ENCODE data around the gene DMD. TPM values are rescaled to one million over a fixed set of nuclear protein-coding genes. Genes with fewer than 3 reads are reported as not detected.

DMD gene
- total RNA-seq, 5 donors from 2014 or later (not counting 1 experiment from before 2014, with no cell fraction given): 0.73 to 1.6 (median 0.88) TPM; not detected in 1

- POLR2A ChIA-PET: no interaction called here
- no peaks in the 10 kb centered on the region for H3K9me3 ChIP-seq
- Mint-ChIP-seq H3K27me3 (peaks cover 0 to 3% of the 10 kb centered on the region in 2 donors), H3K9me3 (peaks cover 0 to 5% (median 0%) of the 10 kb centered on the region in 3 donors), H3K36me3 (no peaks in the 10 kb centered on the region), H3K27ac (no peak overlapping the region), H3K4me3 (no peak overlapping the region), H3K4me1 (no peaks in the 10 kb centered on the region)
- DNase-seq (no peak), ATAC-seq (replicated peaks in 1 of 4) (no peak)
- CTCF ChIA-PET: no interaction called here
- no peak overlapping the region for H3K27ac ChIP-seq (ENCODE audit: low read length)
- no peaks in the 10 kb centered on the region for H3K4me1 ChIP-seq (ENCODE audit: control insufficient read depth in 1 of 2, extremely low read depth in 1 of 2, insufficient read depth in 2 of 2, low read length in 2 of 2)
- H3K4me3 ChIP-seq (ENCODE audit: control insufficient read depth in 1 of 2, extremely low read depth in 1 of 2, low read length in 1 of 2): no peak overlapping the region
- H3K27me3 ChIP-seq (replicated peaks in 1 of 2; ENCODE audit: control insufficient read depth in 2 of 2, extremely low read depth in 1 of 2, insufficient read depth in 2 of 2, low read length in 1 of 2): no peaks in the 10 kb centered on the region
- no peaks in the 10 kb centered on the region for H3K36me3 ChIP-seq (ENCODE audit: control insufficient read depth in 2 of 2, extremely low read depth in 1 of 2, insufficient read depth in 1 of 2, low read length in 1 of 2)
These were observed 1341.1 kb downstream of the DMD start for GRCh38 chrX:31870267-31870666.

GRCh38 chrX:31860686-31861085, 1350.7 kb downstream of the DMD start:
- no peak overlapping the region for H3K27ac Mint-ChIP-seq
- Histone ChIP-seq H3K9me3 (no peaks in the 10 kb centered on the region), H3K4me1 (ENCODE audit: control insufficient read depth in 1 of 2, extremely low read depth in 1 of 2, insufficient read depth in 2 of 2, low read length in 2 of 2) (no peaks in the 10 kb centered on the region), H3K27me3 (replicated peaks in 1 of 2; ENCODE audit: control insufficient read depth in 2 of 2, extremely low read depth in 1 of 2, insufficient read depth in 2 of 2, low read length in 1 of 2) (no peaks in the 10 kb centered on the region), H3K36me3 (ENCODE audit: control insufficient read depth in 2 of 2, extremely low read depth in 1 of 2, insufficient read depth in 1 of 2, low read length in 1 of 2) (no peaks in the 10 kb centered on the region), H3K27ac (ENCODE audit: low read length) (no peak overlapping the region), H3K4me3 (ENCODE audit: control insufficient read depth in 1 of 2, extremely low read depth in 1 of 2, low read length in 1 of 2) (no peak overlapping the region)
- ATAC-seq (replicated peaks in 1 of 4) (no peak), DNase-seq (no peak)
- H3K9me3 Mint-ChIP-seq: peaks cover 0 to 4% (median 3%) of the 10 kb centered on the region in 3 donors
- no peak overlapping the region for H3K4me3 Mint-ChIP-seq
- H3K27me3 Mint-ChIP-seq: no peaks in the 10 kb centered on the region
- CTCF ChIA-PET: no interaction called here
- no peaks in the 10 kb centered on the region for H3K36me3 Mint-ChIP-seq
- POLR2A ChIA-PET: no interaction called here
- H3K4me1 Mint-ChIP-seq: no peaks in the 10 kb centered on the region

- no peaks in the 10 kb centered on the region for H3K4me1 ChIP-seq (ENCODE audit: control insufficient read depth in 1 of 2, extremely low read depth in 1 of 2, insufficient read depth in 2 of 2, low read length in 2 of 2)
- no peak overlapping the region for H3K4me3 ChIP-seq (ENCODE audit: control insufficient read depth in 1 of 2, extremely low read depth in 1 of 2, low read length in 1 of 2)
- no peak overlapping the region for H3K4me3 Mint-ChIP-seq
- H3K36me3 Mint-ChIP-seq: no peaks in the 10 kb centered on the region
- no peak overlapping the region for H3K27ac Mint-ChIP-seq
- WGBS (ENCODE audit: insufficient coverage): no CpG with 5 or more reads among the region's 2 CpGs
- H3K36me3 ChIP-seq (ENCODE audit: control insufficient read depth in 2 of 2, extremely low read depth in 1 of 2, insufficient read depth in 1 of 2, low read length in 1 of 2): no peaks in the 10 kb centered on the region
- no peaks in the 10 kb centered on the region for H3K27me3 ChIP-seq (replicated peaks in 1 of 2; ENCODE audit: control insufficient read depth in 2 of 2, extremely low read depth in 1 of 2, insufficient read depth in 2 of 2, low read length in 1 of 2)
- ChIA-PET CTCF (no interaction called here), POLR2A (no interaction called here)
- no peak overlapping the region for H3K27ac ChIP-seq (ENCODE audit: low read length)
- no peaks in the 10 kb centered on the region for H3K4me1 Mint-ChIP-seq
- ATAC-seq (replicated peaks in 1 of 4) (no peak), DNase-seq (no peak)
- H3K27me3 Mint-ChIP-seq: no peaks in the 10 kb centered on the region
- H3K9me3 ChIP-seq: no peaks in the 10 kb centered on the region
- H3K9me3 Mint-ChIP-seq: peaks cover 0 to 4% (median 3%) of the 10 kb centered on the region in 3 donors
These were observed 1352.4 kb downstream of the DMD start for GRCh38 chrX:31858915-31859314.

- POLR2A ChIA-PET: no interaction called here
- Mint-ChIP-seq H3K36me3 (no peaks in the 10 kb centered on the region), H3K27ac (no peak overlapping the region), H3K9me3 (peaks cover 5 to 9% (median 6%) of the 10 kb centered on the region in 3 donors), H3K4me1 (no peaks in the 10 kb centered on the region), H3K4me3 (no peak overlapping the region), H3K27me3 (peaks cover 0 to 5% of the 10 kb centered on the region in 2 donors)
- no peaks in the 10 kb centered on the region for H3K4me1 ChIP-seq (ENCODE audit: control insufficient read depth in 1 of 2, extremely low read depth in 1 of 2, insufficient read depth in 2 of 2, low read length in 2 of 2)
- no peak overlapping the region for H3K27ac ChIP-seq (ENCODE audit: low read length)
- no peaks in the 10 kb centered on the region for H3K36me3 ChIP-seq (ENCODE audit: control insufficient read depth in 2 of 2, extremely low read depth in 1 of 2, insufficient read depth in 1 of 2, low read length in 1 of 2)
- DNase-seq (no peak), ATAC-seq (replicated peaks in 1 of 4) (no peak)
- no peaks in the 10 kb centered on the region for H3K27me3 ChIP-seq (replicated peaks in 1 of 2; ENCODE audit: control insufficient read depth in 2 of 2, extremely low read depth in 1 of 2, insufficient read depth in 2 of 2, low read length in 1 of 2)
- no CpG with 5 or more reads among the region's 5 CpGs for WGBS (ENCODE audit: insufficient coverage)
- no peaks in the 10 kb centered on the region for H3K9me3 ChIP-seq
- H3K4me3 ChIP-seq (ENCODE audit: control insufficient read depth in 1 of 2, extremely low read depth in 1 of 2, low read length in 1 of 2): no peak overlapping the region
- CTCF ChIA-PET: no interaction called here
These were observed 1356.6 kb downstream of the DMD start for GRCh38 chrX:31854716-31855115.

GRCh38 chrX:31851761-31852160, 1359.6 kb downstream of the DMD start:
- no peak overlapping the region for H3K4me3 Mint-ChIP-seq
- peaks cover 5 to 10% (median 9%) of the 10 kb centered on the region in 3 donors for H3K9me3 Mint-ChIP-seq
- DNase-seq (no peak), ATAC-seq (replicated peaks in 1 of 4) (no peak)
- H3K36me3 Mint-ChIP-seq: no peaks in the 10 kb centered on the region
- no peak overlapping the region for H3K27ac Mint-ChIP-seq
- ChIA-PET POLR2A (no interaction called here), CTCF (no interaction called here)
- 0% methylated on average over 1 of the region's 1 CpG for WGBS (ENCODE audit: insufficient coverage)
- no peak overlapping the region for H3K4me3 ChIP-seq (ENCODE audit: control insufficient read depth in 1 of 2, extremely low read depth in 1 of 2, low read length in 1 of 2)
- no peaks in the 10 kb centered on the region for H3K27me3 ChIP-seq (replicated peaks in 1 of 2; ENCODE audit: control insufficient read depth in 2 of 2, extremely low read depth in 1 of 2, insufficient read depth in 2 of 2, low read length in 1 of 2)
- no peak overlapping the region for H3K27ac ChIP-seq (ENCODE audit: low read length)
- H3K36me3 ChIP-seq (ENCODE audit: control insufficient read depth in 2 of 2, extremely low read depth in 1 of 2, insufficient read depth in 1 of 2, low read length in 1 of 2): no peaks in the 10 kb centered on the region
- H3K27me3 Mint-ChIP-seq: peaks cover 0 to 9% of the 10 kb centered on the region in 2 donors
- no peaks in the 10 kb centered on the region for H3K9me3 ChIP-seq
- no peaks in the 10 kb centered on the region for H3K4me1 ChIP-seq (ENCODE audit: control insufficient read depth in 1 of 2, extremely low read depth in 1 of 2, insufficient read depth in 2 of 2, low read length in 2 of 2)
- H3K4me1 Mint-ChIP-seq: no peaks in the 10 kb centered on the region

GRCh38 chrX:31847773-31848172, 1363.6 kb downstream of the DMD start:
- ATAC-seq (replicated peaks in 1 of 4): no peak

GRCh38 chrX:31845003-31845402, 1366.3 kb downstream of the DMD start:
- POLR2A ChIA-PET: no interaction called here
- H3K36me3 Mint-ChIP-seq: no peaks in the 10 kb centered on the region
- H3K27ac ChIP-seq (ENCODE audit: low read length): no peak overlapping the region
- H3K9me3 ChIP-seq: no peaks in the 10 kb centered on the region
- H3K4me1 Mint-ChIP-seq: no peaks in the 10 kb centered on the region
- H3K27ac Mint-ChIP-seq: no peak overlapping the region
- CTCF ChIA-PET: no interaction called here
- H3K27me3 ChIP-seq (replicated peaks in 1 of 2; ENCODE audit: control insufficient read depth in 2 of 2, extremely low read depth in 1 of 2, insufficient read depth in 2 of 2, low read length in 1 of 2): no peaks in the 10 kb centered on the region
- H3K4me1 ChIP-seq (ENCODE audit: control insufficient read depth in 1 of 2, extremely low read depth in 1 of 2, insufficient read depth in 2 of 2, low read length in 2 of 2): no peaks in the 10 kb centered on the region
- no peak overlapping the region for H3K4me3 ChIP-seq (ENCODE audit: control insufficient read depth in 1 of 2, extremely low read depth in 1 of 2, low read length in 1 of 2)
- H3K4me3 Mint-ChIP-seq: no peak overlapping the region
- peaks cover 0 to 4% of the 10 kb centered on the region in 2 donors for H3K27me3 Mint-ChIP-seq
- ATAC-seq (replicated peaks in 1 of 4) (no peak), DNase-seq (no peak)
- no CpG with 5 or more reads among the region's 1 CpG for WGBS (ENCODE audit: insufficient coverage)
- no peaks in the 10 kb centered on the region for H3K36me3 ChIP-seq (ENCODE audit: control insufficient read depth in 2 of 2, extremely low read depth in 1 of 2, insufficient read depth in 1 of 2, low read length in 1 of 2)
- H3K9me3 Mint-ChIP-seq: peaks cover 0 to 5% (median 4%) of the 10 kb centered on the region in 3 donors

More at GRCh38 chrX:31847773-31848172, 1363.6 kb downstream of the DMD start:
- Mint-ChIP-seq H3K9me3 (peaks cover 5 to 11% (median 10%) of the 10 kb centered on the region in 3 donors), H3K4me1 (no peaks in the 10 kb centered on the region), H3K27me3 (peaks cover 0 to 9% of the 10 kb centered on the region in 2 donors), H3K36me3 (no peaks in the 10 kb centered on the region), H3K27ac (no peak overlapping the region), H3K4me3 (no peak overlapping the region)
- no peak for DNase-seq
- ChIA-PET CTCF (no interaction called here), POLR2A (no interaction called here)
- Histone ChIP-seq H3K36me3 (ENCODE audit: control insufficient read depth in 2 of 2, extremely low read depth in 1 of 2, insufficient read depth in 1 of 2, low read length in 1 of 2) (no peaks in the 10 kb centered on the region), H3K9me3 (no peaks in the 10 kb centered on the region), H3K27me3 (replicated peaks in 1 of 2; ENCODE audit: control insufficient read depth in 2 of 2, extremely low read depth in 1 of 2, insufficient read depth in 2 of 2, low read length in 1 of 2) (no peaks in the 10 kb centered on the region), H3K27ac (ENCODE audit: low read length) (no peak overlapping the region), H3K4me3 (ENCODE audit: control insufficient read depth in 1 of 2, extremely low read depth in 1 of 2, low read length in 1 of 2) (no peak overlapping the region), H3K4me1 (ENCODE audit: control insufficient read depth in 1 of 2, extremely low read depth in 1 of 2, insufficient read depth in 2 of 2, low read length in 2 of 2) (no peaks in the 10 kb centered on the region)
- WGBS (ENCODE audit: insufficient coverage): no CpG with 5 or more reads among the region's 2 CpGs
